D341Med (cell line): ENCODE data around the gene CRACDL.

ENCODE experiments used
- DNase-seq: peaks from one replicate; pipeline ENCODE4 v3.0.0; 2012; ENCODE audit warnings: low spot score

CRACDL gene

GRCh38 chr2:98825020-98825350 is 111.0 kb downstream of the CRACDL start:
- no peak for DNase-seq

GRCh38 chr2:98824256-98825019 is 111.6 kb downstream of the CRACDL start:
- DNase-seq = no peak

GRCh38 chr2:98823196-98824170 is 112.5 kb downstream of the CRACDL start:
- no peak for DNase-seq

GRCh38 chr2:98822301-98823164 is 113.5 kb downstream of the CRACDL start:
- peak; percentile 53 for DNase-seq

DNA sequence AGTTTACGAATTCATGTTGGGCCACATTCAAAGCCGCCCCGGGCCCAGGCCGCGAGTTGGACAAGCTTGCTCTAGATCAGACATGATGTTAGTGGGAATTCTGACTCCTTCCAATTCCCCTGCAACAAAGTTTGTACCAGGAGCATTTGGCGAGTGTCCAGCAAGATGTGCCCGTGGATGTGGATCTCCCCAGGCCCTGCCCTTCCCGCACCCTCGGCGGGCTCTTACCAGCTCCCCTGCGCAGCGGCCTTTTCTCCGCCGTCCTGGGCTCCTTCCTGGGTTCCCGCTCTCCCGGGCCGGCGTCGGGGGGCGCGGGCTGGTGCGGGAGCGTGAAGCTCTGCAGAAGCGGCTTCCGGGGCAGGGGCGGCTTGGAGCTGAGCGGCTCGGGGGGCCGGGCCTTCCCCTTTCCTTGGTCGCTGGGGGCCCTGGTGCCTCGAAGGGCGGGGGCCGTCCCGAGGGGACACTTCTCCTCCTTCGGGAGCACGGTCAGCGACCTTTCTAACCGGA is 114.3 kb downstream of the CRACDL start:
- DNase-seq = no peak

DNA sequence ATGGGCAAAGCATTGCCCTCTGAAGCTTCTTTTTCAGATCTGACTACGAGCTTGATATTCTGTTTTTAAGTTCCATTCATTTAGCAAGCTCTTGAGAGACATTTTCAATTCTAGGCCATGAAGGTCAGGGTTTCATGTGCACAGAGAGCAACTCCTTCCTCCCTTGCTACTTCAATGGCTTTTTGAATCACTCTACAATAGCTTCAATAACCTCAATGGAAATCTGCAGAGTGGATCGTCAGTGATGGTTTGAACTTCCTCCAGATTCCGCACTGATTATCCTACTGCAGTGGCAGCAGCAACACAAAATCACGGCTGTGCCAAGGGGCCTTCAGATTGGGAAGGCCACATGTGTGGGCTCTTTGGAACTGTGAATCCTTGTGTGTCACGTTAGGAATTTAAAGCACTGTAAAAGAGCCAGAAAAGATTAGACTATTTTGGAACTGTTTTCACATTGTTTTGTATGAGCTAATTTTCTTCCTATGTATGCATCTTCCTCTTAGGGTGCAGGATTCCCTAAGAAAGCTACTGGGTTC is 116.7 kb downstream of the CRACDL start:
- DNase-seq = no peak

GRCh38 chr2:98818164-98818563 is 117.9 kb downstream of the CRACDL start:
- DNase-seq = no peak

DNA sequence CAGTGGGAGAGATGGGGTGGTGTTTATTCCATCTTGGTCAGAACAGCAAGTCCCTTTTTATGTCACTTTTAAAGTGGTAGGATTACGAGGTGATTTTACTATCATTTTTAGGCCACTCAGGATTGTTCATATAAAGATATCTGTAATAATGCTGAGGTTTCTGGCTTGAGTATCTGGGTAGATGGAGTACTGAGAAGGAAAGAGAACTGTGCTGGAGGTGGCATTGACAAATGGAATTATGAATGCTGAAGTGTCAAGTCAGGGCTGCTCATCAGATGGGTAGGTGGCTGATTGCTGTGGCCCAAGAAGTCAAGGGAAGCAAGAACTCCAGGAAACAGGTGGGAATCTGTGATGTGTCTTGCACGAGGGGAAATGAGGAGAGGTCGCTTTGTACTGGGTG is 119.7 kb downstream of the CRACDL start:
- no peak for DNase-seq

GRCh38 chr2:98815795-98816194 is 120.2 kb downstream of the CRACDL start:
- no peak for DNase-seq

- no peak for DNase-seq
These were observed 124.3 kb downstream of the CRACDL start for GRCh38 chr2:98811766-98812165.

DNA sequence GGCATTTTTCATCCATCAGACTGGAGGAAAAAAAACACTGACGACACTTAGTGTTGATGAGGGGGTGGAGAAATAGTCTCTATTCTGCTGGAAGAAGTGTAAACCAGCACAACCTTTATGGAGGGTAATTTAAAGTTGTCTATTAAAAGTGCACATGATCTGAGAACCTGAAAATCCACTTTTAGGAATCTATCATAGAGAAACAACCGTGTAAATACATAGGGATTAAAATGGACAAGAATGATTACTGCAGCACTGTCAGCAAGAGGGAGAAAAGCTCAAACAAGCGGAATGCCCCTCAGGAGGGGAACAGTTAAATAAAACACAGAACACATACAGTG is 125.5 kb downstream of the CRACDL start:
- no peak for DNase-seq

- DNase-seq = no peak
These were observed 126.0 kb downstream of the CRACDL start for GRCh38 chr2:98809878-98810587.

GRCh38 chr2:98809116-98809515 is 126.9 kb downstream of the CRACDL start:
- DNase-seq = no peak

DNA sequence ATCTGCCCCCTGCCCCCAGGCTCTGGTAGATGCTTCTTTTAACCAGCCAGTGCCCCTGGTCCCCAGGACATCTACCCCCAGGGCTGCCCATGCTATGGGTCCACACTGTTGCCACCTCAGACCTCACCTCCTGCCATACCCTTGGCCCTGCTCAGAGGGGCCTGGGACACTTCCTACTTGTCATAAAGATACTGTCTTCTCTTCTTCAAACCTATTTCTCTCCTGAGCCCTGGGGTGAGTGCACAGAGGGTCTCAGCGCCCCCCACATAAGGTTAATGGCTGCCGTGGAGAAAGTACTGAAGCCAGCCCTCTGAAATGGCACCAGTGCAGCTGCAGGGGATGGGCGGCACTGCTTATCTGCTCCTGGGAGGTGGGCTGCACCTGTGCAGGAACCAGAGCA is 127.5 kb downstream of the CRACDL start:
- no peak for DNase-seq

DNA sequence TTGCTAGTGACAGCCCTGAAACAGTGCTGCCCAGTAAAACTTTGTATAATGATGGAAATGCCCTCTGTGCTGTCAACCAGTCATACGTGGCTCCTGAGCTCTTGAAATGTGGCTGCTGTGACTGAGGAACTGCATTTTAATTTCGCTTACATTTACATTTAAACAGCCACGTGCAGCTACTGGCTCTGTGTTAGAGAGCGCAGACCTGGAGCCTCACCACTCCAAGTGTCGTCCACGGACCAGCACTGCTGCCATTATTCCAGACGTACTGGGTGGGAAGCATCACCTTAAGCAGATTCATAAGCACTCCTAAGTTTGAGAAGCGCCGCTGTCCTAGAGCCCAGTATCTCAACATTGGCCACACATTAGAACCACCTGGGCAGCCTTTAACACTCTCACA is 128.1 kb downstream of the CRACDL start:
- DNase-seq = no peak

- no peak for DNase-seq
These were observed 128.8 kb downstream of the CRACDL start for GRCh38 chr2:98807221-98807620.

- DNase-seq = no peak
These were observed 129.8 kb downstream of the CRACDL start for GRCh38 chr2:98806236-98806697.

DNA sequence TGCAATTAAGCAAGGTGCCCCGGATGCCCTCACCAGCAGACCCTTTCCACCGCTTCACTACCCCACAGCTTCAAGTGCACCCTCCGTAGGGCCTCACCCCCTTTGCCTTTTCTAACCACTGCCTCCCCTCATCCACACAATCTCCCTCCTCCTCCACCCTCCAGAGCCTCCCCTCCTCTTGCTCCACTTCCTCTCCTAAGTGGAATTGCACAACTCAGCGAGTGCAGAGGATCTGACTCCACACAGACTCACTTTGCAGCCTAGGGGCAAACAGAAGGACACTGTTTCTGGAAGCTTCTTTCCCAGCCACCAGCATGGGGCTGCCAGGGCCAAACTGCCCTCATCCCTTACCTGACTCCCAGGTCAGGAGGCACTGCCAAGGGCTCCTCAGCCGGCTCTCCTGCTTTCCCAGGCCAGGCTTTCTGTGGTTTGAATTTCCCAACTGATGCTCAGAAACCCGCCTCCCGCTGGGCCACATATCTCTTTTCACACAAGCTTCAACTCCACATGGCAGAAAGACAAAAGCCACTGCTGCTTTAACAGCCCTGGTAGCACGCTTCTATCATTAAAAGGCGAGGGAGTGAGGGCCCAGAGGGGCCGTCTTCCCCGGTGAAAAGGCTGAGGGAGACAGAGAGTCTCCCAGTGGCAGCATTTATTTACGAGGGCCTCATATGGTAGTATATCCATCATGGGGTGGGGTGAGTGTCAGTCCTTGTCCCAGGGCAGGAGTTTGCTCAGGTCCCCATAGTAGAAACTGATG is 130.4 kb downstream of the CRACDL start:
- no peak for DNase-seq

DNA sequence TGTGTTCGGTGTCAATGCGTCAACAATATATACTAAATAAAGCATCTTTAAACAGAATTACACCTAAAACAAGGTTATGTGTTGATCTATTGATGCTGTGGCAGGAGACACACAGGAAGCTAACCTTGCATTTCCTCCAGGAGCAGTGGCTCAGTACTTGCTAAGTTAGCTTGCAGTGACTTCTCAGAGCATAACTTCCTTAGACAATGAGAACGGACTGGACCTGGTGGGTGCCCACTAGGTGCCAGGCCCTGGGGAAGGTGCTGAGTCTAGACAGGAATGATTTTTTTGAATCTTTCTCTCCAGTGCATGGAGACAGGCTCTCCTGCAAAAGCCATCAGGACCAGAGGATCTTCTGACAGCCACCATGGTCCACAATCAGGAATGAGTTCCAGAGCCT is 131.3 kb downstream of the CRACDL start:
- no peak for DNase-seq

- no peak for DNase-seq
These were observed 131.8 kb downstream of the CRACDL start for GRCh38 chr2:98804265-98804650.
